ENCODE data around the gene KCNJ9.

DNA sequence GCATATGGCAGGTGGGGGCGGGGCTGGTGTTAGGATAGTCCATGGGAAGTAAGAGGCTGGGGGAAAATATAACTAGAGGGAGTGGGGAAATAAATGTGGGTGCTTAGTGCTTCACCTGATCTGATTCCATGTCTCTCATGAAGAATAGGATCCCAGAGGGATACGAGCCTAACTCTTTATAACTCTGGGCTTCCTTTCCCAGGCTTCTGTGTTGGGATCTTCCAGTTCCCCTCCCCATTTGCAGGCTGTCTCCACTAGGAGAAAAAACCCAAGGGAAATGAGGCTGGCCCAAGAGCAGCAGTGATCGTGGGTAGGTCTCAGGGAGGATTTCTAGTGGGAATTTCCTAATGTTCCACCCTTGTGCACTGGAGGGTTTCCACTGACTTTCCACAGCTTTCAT is 1.6 kb downstream of the KCNJ9 start:
- TF ChIP-seq, protein P1, sequence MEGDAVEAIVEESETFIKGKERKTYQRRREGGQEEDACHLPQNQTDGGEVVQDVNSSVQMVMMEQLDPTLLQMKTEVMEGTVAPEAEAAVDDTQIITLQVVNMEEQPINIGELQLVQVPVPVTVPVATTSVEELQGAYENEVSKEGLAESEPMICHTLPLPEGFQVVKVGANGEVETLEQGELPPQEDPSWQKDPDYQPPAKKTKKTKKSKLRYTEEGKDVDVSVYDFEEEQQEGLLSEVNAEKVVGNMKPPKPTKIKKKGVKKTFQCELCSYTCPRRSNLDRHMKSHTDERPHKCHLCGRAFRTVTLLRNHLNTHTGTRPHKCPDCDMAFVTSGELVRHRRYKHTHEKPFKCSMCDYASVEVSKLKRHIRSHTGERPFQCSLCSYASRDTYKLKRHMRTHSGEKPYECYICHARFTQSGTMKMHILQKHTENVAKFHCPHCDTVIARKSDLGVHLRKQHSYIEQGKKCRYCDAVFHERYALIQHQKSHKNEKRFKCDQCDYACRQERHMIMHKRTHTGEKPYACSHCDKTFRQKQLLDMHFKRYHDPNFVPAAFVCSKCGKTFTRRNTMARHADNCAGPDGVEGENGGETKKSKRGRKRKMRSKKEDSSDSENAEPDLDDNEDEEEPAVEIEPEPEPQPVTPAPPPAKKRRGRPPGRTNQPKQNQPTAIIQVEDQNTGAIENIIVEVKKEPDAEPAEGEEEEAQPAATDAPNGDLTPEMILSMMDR (IDR thresholded peaks at IDR 0.05; ENCODE audit: low read depth, low read length, poor library complexity, severe bottlenecking) = no peak
- TF ChIP-seq EZH2phosphoT487 (IDR thresholded peaks at IDR 0.05; ENCODE audit: borderline replicate concordance, low read length) = no peak
